ENCODE data around the gene HMGN2. TPM values are rescaled to one million over a fixed set of nuclear protein-coding genes. Genes with fewer than 3 reads are reported as not detected.

HMGN2 gene
- total RNA-seq, 4 donors from 2014 or later, result 101 to 194 (median 146) TPM

GRCh38 chr1:26520339-26520738 is 48.1 kb downstream of the HMGN2 start:
- DNase-seq (ENCODE audit: low spot score in 2 of 2), result no peak
- no peaks in the 10 kb centered on the region for H3K4me1 ChIP-seq
- no peak overlapping the region for H3K4me3 ChIP-seq
- TF ChIP-seq EP300 (IDR thresholded peaks at IDR 0.05) (no peak), POLR2A (IDR thresholded peaks at IDR 0.05) (no peak), POLR2AphosphoS5 (IDR thresholded peaks at IDR 0.05) (no peak), CTCF (IDR thresholded peaks at IDR 0.05) (no peak)
- no peaks in the 10 kb centered on the region for H3K36me3 ChIP-seq
- WGBS, result 86% methylated on average over 5 of the region's 5 CpGs
- H3K9me3 ChIP-seq, result no peaks in the 10 kb centered on the region
- no peak overlapping the region for H3K27ac ChIP-seq
- H3K27me3 ChIP-seq, result peaks cover 16% of the 10 kb centered on the region

- H3K36me3 ChIP-seq, result no peaks in the 10 kb centered on the region
- H3K4me3 ChIP-seq, result no peak overlapping the region
- peaks cover 19% of the 10 kb centered on the region for H3K27me3 ChIP-seq
- no peak overlapping the region for H3K27ac ChIP-seq
- no peaks in the 10 kb centered on the region for H3K9me3 ChIP-seq
- TF ChIP-seq POLR2AphosphoS5 (IDR thresholded peaks at IDR 0.05) (no peak), POLR2A (IDR thresholded peaks at IDR 0.05) (no peak), EP300 (IDR thresholded peaks at IDR 0.05) (no peak), CTCF (IDR thresholded peaks at IDR 0.05) (no peak)
- 75% methylated on average over 14 of the region's 14 CpGs for WGBS
- DNase-seq (ENCODE audit: low spot score in 2 of 2), result no peak
- H3K4me1 ChIP-seq, result no peaks in the 10 kb centered on the region
These were observed 49.4 kb downstream of the HMGN2 start for GRCh38 chr1:26521669-26522030.

GRCh38 chr1:26522073-26522472 is 49.8 kb downstream of the HMGN2 start:
- no peak for TF ChIP-seq EP300 (IDR thresholded peaks at IDR 0.05)
- TF ChIP-seq POLR2AphosphoS5 (IDR thresholded peaks at IDR 0.05), result no peak
- TF ChIP-seq POLR2A (IDR thresholded peaks at IDR 0.05), result no peak
- no peak for TF ChIP-seq CTCF (IDR thresholded peaks at IDR 0.05)
- no peak overlapping the region for H3K27ac ChIP-seq
- no peak for DNase-seq (ENCODE audit: low spot score in 2 of 2)
- H3K4me1 ChIP-seq, result no peaks in the 10 kb centered on the region
- H3K27me3 ChIP-seq, result peaks cover 19% of the 10 kb centered on the region
- H3K9me3 ChIP-seq, result no peaks in the 10 kb centered on the region
- H3K4me3 ChIP-seq, result no peak overlapping the region
- H3K36me3 ChIP-seq, result no peaks in the 10 kb centered on the region

GRCh38 chr1:26524181-26524580 is 51.9 kb downstream of the HMGN2 start:
- no peak overlapping the region for H3K4me3 ChIP-seq
- no peaks in the 10 kb centered on the region for H3K9me3 ChIP-seq
- TF ChIP-seq EP300 (IDR thresholded peaks at IDR 0.05) (no peak), CTCF (IDR thresholded peaks at IDR 0.05) (no peak), POLR2AphosphoS5 (IDR thresholded peaks at IDR 0.05) (no peak), POLR2A (IDR thresholded peaks at IDR 0.05) (no peak)
- H3K4me1 ChIP-seq, result no peaks in the 10 kb centered on the region
- H3K27ac ChIP-seq, result no peak overlapping the region
- no peak for DNase-seq (ENCODE audit: low spot score in 2 of 2)
- 35% methylated on average over 4 of the region's 4 CpGs for WGBS
- peaks cover 19% of the 10 kb centered on the region for H3K27me3 ChIP-seq
- H3K36me3 ChIP-seq, result no peaks in the 10 kb centered on the region

Other genes starting within 250 kb of the HMGN2 start
- 10 to 100 TPM; 18.2 to 27.8 (median 18.7) TPM for gene CEP85, start 238.2 kb upstream of the HMGN2 start, total RNA-seq
- 100 to 1,000 TPM in 1 of 4 donors, 10 to 100 TPM in 3; 53.5 to 104 (median 92.8) TPM for gene SH3BGRL3, start 192.4 kb upstream of the HMGN2 start, total RNA-seq
- gene UBXN11, start 165.8 kb upstream of the HMGN2 start, total RNA-seq, result 10 to 100 TPM in 2 of 4 donors, 1 to 10 TPM in 2; 3.2 to 19.1 (median 9.1) TPM
- gene CD52, start 154.5 kb upstream of the HMGN2 start, total RNA-seq, result 10 to 100 TPM in 1 of 4 donors, 1 to 10 TPM in 3; 2.3 to 11.4 (median 9.9) TPM
- 10 to 100 TPM; 47.8 to 96.9 (median 62.8) TPM for gene CRYBG2, start 118.3 kb upstream of the HMGN2 start, total RNA-seq
- gene ZNF683, start 99.7 kb upstream of the HMGN2 start, total RNA-seq, result not detected
- gene LIN28A, start 61.6 kb upstream of the HMGN2 start, total RNA-seq, result not detected
- gene DHDDS, start 40.1 kb upstream of the HMGN2 start, total RNA-seq, result 10 to 100 TPM; 35.6 to 55.8 (median 45.3) TPM
- 10 to 100 TPM; 37.8 to 50.9 (median 43.7) TPM for gene RPS6KA1, start 57.3 kb downstream of the HMGN2 start, total RNA-seq
- 10 to 100 TPM; 77.2 to 90.0 (median 83.5) TPM for gene ARID1A, start 223.6 kb downstream of the HMGN2 start, total RNA-seq

Measured in suprapubic skin (tissue), 4 donors.